A673 (cell line): Measurements from ENCODE around the gene ENOX1.

Source experiments
- EZH2 ChIP-seq: fragments of 200-600 bp; sonication (generic); IDR thresholded peaks from 2 replicates; pipeline ENCODE4 v1.6.1; 2017; ENCODE audit warnings: borderline replicate concordance, low read depth, mild to moderate bottlenecking, mixed read lengths, antibody characterized with exemption, low read length; ENCODE audit not compliant: poor library complexity, severe bottlenecking
- TF ChIP-seq, protein P1 (sequence below): fragments of 300-800, 200-600 bp; sonication (generic); conservative IDR thresholded peaks from 2 replicates; pipeline ENCODE4 v1.5.1; 2017; ENCODE audit warnings: low read depth, mild to moderate bottlenecking, antibody characterized with exemption, low read length, moderate library complexity, mixed read lengths

DNA sequence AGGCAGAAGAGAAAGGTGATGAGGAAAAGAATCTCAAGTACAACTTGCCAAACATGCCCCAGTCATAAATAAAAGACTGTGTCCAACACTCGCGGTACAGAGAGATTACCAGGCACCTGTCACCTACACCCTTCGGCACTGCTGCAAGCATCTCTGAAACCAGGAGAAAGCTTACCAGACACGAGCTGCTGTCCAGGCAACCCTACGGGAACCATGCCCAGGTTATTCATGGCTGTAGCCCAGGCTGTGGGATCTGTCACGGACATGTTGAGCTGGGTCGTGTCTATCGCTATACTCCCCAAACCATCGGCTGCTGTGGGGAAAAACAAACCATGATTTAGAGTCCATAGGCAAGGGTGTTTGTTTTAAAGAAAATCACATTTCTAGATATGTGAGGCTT, 375.0 kb downstream of the ENOX1 start:
- no peak for TF ChIP-seq EZH2
- TF ChIP-seq, protein P1, sequence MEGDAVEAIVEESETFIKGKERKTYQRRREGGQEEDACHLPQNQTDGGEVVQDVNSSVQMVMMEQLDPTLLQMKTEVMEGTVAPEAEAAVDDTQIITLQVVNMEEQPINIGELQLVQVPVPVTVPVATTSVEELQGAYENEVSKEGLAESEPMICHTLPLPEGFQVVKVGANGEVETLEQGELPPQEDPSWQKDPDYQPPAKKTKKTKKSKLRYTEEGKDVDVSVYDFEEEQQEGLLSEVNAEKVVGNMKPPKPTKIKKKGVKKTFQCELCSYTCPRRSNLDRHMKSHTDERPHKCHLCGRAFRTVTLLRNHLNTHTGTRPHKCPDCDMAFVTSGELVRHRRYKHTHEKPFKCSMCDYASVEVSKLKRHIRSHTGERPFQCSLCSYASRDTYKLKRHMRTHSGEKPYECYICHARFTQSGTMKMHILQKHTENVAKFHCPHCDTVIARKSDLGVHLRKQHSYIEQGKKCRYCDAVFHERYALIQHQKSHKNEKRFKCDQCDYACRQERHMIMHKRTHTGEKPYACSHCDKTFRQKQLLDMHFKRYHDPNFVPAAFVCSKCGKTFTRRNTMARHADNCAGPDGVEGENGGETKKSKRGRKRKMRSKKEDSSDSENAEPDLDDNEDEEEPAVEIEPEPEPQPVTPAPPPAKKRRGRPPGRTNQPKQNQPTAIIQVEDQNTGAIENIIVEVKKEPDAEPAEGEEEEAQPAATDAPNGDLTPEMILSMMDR, result no peak
